Fibroblast of pulmonary artery (primary cell): ENCODE data around the gene SLC7A14.

Source experiments
- DNase-seq: peaks from one replicate; pipeline ENCODE4 v3.0.0-alpha.2; 2010; ENCODE audit warnings: low read depth
- H3K4me3 ChIP-seq: replicated peaks from 2 replicates; pipeline ENCODE4 v1.5.1; 2011; ENCODE audit warnings: low read depth, mild to moderate bottlenecking, control low read depth, low read length, moderate library complexity
- CTCF ChIP-seq: IDR thresholded peaks from 2 replicates; pipeline ENCODE4 v1.5.1; 2011; ENCODE audit warnings: mild to moderate bottlenecking, control low read depth, low read length, inconsistent platforms; ENCODE audit errors: missing control alignments

The SLC7A14 gene

GRCh38 chr3:170529912-170530311, 56.0 kb downstream of the SLC7A14 start:
- DNase-seq = no peak
- no peak overlapping the region for H3K4me3 ChIP-seq
- no peak for TF ChIP-seq CTCF

GRCh38 chr3:170529346-170529745, 56.5 kb downstream of the SLC7A14 start:
- no peak for TF ChIP-seq CTCF

GRCh38 chr3:170528726-170529125, 57.1 kb downstream of the SLC7A14 start:
- no peak overlapping the region for H3K4me3 ChIP-seq
- TF ChIP-seq CTCF = no peak
- DNase-seq = no peak

More at GRCh38 chr3:170529346-170529745, 56.5 kb downstream of the SLC7A14 start:
- H3K4me3 ChIP-seq = no peak overlapping the region
- DNase-seq = no peak

- no peak for TF ChIP-seq CTCF
- no peak overlapping the region for H3K4me3 ChIP-seq
- peak; percentile 41 for DNase-seq
Measured at GRCh38 chr3:170524073-170524472, 61.8 kb downstream of the SLC7A14 start.

- TF ChIP-seq CTCF = no peak
- no peak overlapping the region for H3K4me3 ChIP-seq
- peak; percentile 29 for DNase-seq
Measured at GRCh38 chr3:170523248-170523647, 62.6 kb downstream of the SLC7A14 start.

- no peak overlapping the region for H3K4me3 ChIP-seq
- no peak for DNase-seq
- no peak for TF ChIP-seq CTCF
Measured at GRCh38 chr3:170522201-170522600, 63.7 kb downstream of the SLC7A14 start.

GRCh38 chr3:170520996-170521395, 64.9 kb downstream of the SLC7A14 start:
- no peak for TF ChIP-seq CTCF
- H3K4me3 ChIP-seq = no peak overlapping the region
- DNase-seq = no peak
